ENCODE measurements around the gene CTRB1.

CTRB1 gene

DNA sequence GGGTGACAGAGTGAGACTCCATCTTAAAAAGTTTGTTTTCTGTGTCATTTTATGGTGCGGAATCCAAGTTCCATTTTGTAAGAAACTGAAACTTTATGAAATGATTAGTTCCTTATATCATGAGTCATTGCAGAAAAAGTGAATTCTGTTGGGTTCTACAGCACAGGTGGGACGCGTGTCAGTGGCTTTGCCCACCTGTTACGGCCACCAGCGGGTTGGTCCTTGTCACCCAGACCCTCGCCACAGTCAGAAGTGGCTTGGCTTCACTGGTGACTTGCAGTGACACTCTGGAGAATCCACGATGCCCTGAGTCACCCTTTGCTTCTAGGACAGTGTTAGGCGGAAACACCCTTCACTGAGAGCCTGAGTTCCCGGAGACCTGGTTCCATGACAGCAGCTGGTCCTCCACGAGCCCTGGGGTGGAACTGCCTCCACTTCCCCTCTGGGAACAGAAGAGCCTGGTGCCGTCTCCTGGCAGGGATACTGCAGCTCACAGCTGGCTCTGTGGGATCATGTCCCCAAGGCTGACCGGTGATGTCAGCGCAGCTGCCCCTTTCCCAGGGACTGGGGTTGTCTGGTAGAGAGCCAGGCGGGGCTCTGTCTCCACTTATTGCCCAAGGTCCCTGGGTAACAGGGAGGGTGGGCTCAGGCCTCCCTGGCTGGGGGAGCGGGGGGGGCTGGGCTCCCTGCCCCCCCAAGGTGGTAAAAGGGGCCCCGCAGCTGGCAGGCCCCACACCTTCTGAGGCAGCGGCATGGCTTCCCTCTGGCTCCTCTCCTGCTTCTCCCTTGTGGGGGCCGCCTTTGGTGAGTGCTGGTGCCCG, at the start of gene CTRB1:
CTRB1 (plus strand) TSS at position 733 of the 821 bp plus-strand sequence; CDS start at position 753, 20 bp downstream.
- no peak for FAIRE-seq
- TF ChIP-seq, protein P1, sequence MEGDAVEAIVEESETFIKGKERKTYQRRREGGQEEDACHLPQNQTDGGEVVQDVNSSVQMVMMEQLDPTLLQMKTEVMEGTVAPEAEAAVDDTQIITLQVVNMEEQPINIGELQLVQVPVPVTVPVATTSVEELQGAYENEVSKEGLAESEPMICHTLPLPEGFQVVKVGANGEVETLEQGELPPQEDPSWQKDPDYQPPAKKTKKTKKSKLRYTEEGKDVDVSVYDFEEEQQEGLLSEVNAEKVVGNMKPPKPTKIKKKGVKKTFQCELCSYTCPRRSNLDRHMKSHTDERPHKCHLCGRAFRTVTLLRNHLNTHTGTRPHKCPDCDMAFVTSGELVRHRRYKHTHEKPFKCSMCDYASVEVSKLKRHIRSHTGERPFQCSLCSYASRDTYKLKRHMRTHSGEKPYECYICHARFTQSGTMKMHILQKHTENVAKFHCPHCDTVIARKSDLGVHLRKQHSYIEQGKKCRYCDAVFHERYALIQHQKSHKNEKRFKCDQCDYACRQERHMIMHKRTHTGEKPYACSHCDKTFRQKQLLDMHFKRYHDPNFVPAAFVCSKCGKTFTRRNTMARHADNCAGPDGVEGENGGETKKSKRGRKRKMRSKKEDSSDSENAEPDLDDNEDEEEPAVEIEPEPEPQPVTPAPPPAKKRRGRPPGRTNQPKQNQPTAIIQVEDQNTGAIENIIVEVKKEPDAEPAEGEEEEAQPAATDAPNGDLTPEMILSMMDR (IDR thresholded peaks at IDR 0.05; ENCODE audit: insufficient read depth, missing control alignments): no peak

GRCh38 chr16:75169899-75170405, 48.8 kb upstream of the CTRB1 start:
- FAIRE-seq (no peak), DNase-seq (ENCODE audit: insufficient read length, low spot score) (no peak)
- TF ChIP-seq, protein P1 (IDR thresholded peaks at IDR 0.05; ENCODE audit: insufficient read depth, missing control alignments): no peak

More for the DNA sequence above, at the start of gene CTRB1:
- no peak for DNase-seq (ENCODE audit: insufficient read length, low spot score)

DNA sequence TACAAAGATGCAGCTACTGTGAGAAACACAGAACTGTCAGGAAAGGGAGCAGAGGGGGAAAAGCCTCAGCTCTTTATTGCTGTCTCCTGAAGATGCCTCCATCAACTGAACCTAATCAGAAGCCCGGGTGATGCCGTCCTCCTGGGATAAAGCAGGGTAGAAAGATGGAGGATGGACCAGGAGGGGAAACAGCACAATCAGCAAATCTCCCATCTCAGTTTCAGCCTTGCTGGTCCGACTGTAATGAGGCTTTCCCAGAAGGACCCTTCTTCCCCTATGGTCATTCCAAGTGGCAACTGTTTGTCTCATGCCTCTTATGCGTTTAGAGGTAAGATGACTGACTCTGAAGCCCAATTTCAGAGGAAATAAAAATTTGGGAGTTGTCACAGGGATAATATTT, 46.2 kb upstream of the CTRB1 start:
- no peak for DNase-seq (ENCODE audit: insufficient read length, low spot score)
- TF ChIP-seq, protein P1 (IDR thresholded peaks at IDR 0.05; ENCODE audit: insufficient read depth, missing control alignments): no peak
- FAIRE-seq: no peak

DNA sequence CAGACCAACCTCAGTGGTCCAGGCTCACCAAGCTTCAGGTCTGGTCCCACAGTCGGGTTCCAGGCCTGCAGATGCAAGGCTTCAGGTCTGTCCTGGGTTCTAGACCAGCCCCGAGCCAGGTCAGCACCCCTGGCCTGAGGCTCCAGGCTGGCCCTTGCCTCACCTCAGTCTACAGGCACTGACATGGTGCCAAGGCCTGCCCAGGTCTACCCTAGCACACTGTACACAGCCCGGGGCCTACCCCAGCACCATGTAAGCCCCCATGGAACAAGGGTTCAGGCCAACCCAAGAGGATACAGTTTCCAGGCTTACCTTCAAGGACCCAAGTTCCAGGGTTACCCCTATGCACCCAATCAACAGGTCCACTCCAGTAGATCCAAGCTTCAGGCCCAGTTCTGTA, 43.7 kb upstream of the CTRB1 start:
- DNase-seq (ENCODE audit: insufficient read length, low spot score) (no peak), FAIRE-seq (no peak)
- TF ChIP-seq, protein P1 (IDR thresholded peaks at IDR 0.05; ENCODE audit: insufficient read depth, missing control alignments): no peak

DNA sequence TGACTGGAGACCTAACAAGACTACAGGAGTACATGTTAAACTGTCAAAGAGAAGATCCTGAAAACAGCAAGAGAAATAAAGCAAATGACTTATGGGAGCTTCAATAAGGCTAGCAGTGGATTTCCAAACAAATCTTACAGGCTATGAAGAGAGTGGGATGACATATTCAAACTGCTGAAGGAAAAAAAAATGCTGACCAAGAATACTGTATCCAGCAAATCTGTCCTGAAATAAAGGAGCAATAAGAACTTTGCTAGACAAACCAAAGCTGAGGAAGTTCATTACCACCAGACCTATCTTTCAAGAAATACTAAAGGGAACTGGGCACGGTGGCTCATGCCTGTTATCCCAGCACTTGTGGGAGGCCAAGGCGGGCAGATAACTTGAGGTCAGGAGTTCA, 41.9 kb upstream of the CTRB1 start:
- TF ChIP-seq, protein P1 (IDR thresholded peaks at IDR 0.05; ENCODE audit: insufficient read depth, missing control alignments): no peak
- DNase-seq (ENCODE audit: insufficient read length, low spot score): no peak
- no peak for FAIRE-seq

- TF ChIP-seq, protein P1 (IDR thresholded peaks at IDR 0.05; ENCODE audit: insufficient read depth, missing control alignments): no peak
- FAIRE-seq (no peak), DNase-seq (ENCODE audit: insufficient read length, low spot score) (no peak)
These were observed 39.6 kb upstream of the CTRB1 start for GRCh38 chr16:75179208-75179607.

DNA sequence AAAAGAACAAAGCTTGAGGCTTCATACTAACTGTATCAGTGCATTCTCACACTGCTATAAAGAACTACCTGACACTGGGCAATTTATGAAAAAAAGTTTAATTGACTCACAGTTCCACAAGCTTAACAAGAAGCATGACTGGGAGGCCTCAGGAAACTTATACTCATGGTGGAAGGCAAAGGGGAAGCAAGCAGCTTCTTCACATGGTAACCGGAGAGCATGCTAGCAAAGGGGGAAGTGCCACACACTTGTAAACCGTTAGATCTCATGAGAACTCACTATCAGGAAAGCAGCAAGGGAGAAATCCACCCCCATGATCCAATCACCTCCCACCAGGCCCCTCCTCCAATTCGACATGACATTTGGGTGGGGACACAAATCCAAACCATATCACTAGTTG, 37.2 kb upstream of the CTRB1 start:
- DNase-seq (ENCODE audit: insufficient read length, low spot score) (no peak), FAIRE-seq (no peak)
- TF ChIP-seq, protein P1 (IDR thresholded peaks at IDR 0.05; ENCODE audit: insufficient read depth, missing control alignments): no peak
